Measurements from ENCODE around the gene KRTAP19-6.

KRTAP19-6 gene

GRCh38 chr21:30502041-30502440 lies 39.6 kb downstream of the KRTAP19-6 start, which contains the start of gene KRTAP19-5:
Gene KRTAP19-5 (minus strand): TSS chr21:30502141. CDS start chr21:30502090, 51 bp downstream.
- Histone ChIP-seq H3K4me1 (ENCODE audit: control insufficient read depth, insufficient read depth, low read length) (no peaks in the 10 kb centered on the region), H3K27ac (ENCODE audit: extremely low read depth, low read depth, low read length) (no peak within 1 kb of the TSS), H3K9me3 (ENCODE audit: control insufficient read depth, insufficient read depth, low read depth, low read length) (no peaks in the 10 kb centered on the region), H3K36me3 (ENCODE audit: control insufficient read depth in 2 of 2, insufficient read depth in 1 of 2, low read length in 2 of 2) (no peaks in the 10 kb centered on the region), H3K4me3 (ENCODE audit: low read depth, low read length) (no peak within 1 kb of the TSS)
- ChIA-PET CTCF (no interaction called here), POLR2A (no interaction called here)
- no peak for TF ChIP-seq KLF16 (tag by site-specific recombination; IDR thresholded peaks at IDR 0.05)
- no peak for TF ChIP-seq ZFP37 (tag by site-specific recombination; IDR thresholded peaks at IDR 0.05)
- TF ChIP-seq PRDM4 (tag by site-specific recombination; IDR thresholded peaks at IDR 0.05), result no peak
- no peak for TF ChIP-seq SP3 (tag by site-specific recombination; IDR thresholded peaks at IDR 0.05)
- no peak for TF ChIP-seq ZNF292 (tag by site-specific recombination; IDR thresholded peaks at IDR 0.05; ENCODE audit: borderline replicate concordance, low read depth)
- no peak for TF ChIP-seq ZSCAN30 (tag by site-specific recombination; IDR thresholded peaks at IDR 0.05)

GRCh38 chr21:30497065-30497464 lies 44.6 kb downstream of the KRTAP19-6 start, which contains the start of gene KRTAP19-4:
Gene KRTAP19-4 (minus strand): TSS chr21:30497165. CDS start chr21:30497110, 55 bp downstream.
- TF ChIP-seq ZNF239 (tag by site-specific recombination; IDR thresholded peaks at IDR 0.05), result no peak
- Histone ChIP-seq H3K4me3 (ENCODE audit: low read depth, low read length) (no peak within 1 kb of the TSS), H3K4me1 (ENCODE audit: control insufficient read depth, insufficient read depth, low read length) (no peaks in the 10 kb centered on the region), H3K27ac (ENCODE audit: extremely low read depth, low read depth, low read length) (no peak within 1 kb of the TSS), H3K36me3 (ENCODE audit: control insufficient read depth in 2 of 2, insufficient read depth in 1 of 2, low read length in 2 of 2) (no peaks in the 10 kb centered on the region), H3K9me3 (ENCODE audit: control insufficient read depth, insufficient read depth, low read depth, low read length) (no peaks in the 10 kb centered on the region)
- ChIA-PET CTCF (interaction anchor here (1.0 to 2.3 kb wide), 2 partner anchors 10 to 12 kb away, joined by 3 to 12 read pairs; no protein-coding TSS in a partner anchor), POLR2A (no interaction called here)

GRCh38 chr21:30491963-30492428 lies 49.7 kb downstream of the KRTAP19-6 start, which contains the start of gene KRTAP19-3:
Gene KRTAP19-3 (minus strand): TSS chr21:30492013. CDS start chr21:30491957, 56 bp downstream.
- TF ChIP-seq ZBTB10 (tag by site-specific recombination; IDR thresholded peaks at IDR 0.05) (no peak), MEIS1 (CRISPR knock-in tag; IDR thresholded peaks at IDR 0.05; ENCODE audit: borderline replicate concordance) (no peak), ZNF837 (tag by site-specific recombination; IDR thresholded peaks at IDR 0.05) (no peak), KLF9 (tag by site-specific recombination; IDR thresholded peaks at IDR 0.05; ENCODE audit: low read depth) (no peak), ZNF169 (tag by site-specific recombination; IDR thresholded peaks at IDR 0.05) (no peak), ZNF76 (tag by site-specific recombination; IDR thresholded peaks at IDR 0.05; ENCODE audit: borderline replicate concordance, low read depth) (no peak), SP2 (tag by site-specific recombination; IDR thresholded peaks at IDR 0.05) (no peak), ZNF549 (tag by site-specific recombination; IDR thresholded peaks at IDR 0.05) (no peak), ZNF426 (tag by site-specific recombination; IDR thresholded peaks at IDR 0.05) (no peak), EGR2 (tag by site-specific recombination; IDR thresholded peaks at IDR 0.05; ENCODE audit: low read depth) (no peak), ZNF16 (tag by site-specific recombination; IDR thresholded peaks at IDR 0.05; ENCODE audit: low read depth) (no peak)
- Histone ChIP-seq H3K9me3 (ENCODE audit: control insufficient read depth, insufficient read depth, low read depth, low read length) (no peaks in the 10 kb centered on the region), H3K36me3 (ENCODE audit: control insufficient read depth in 2 of 2, insufficient read depth in 1 of 2, low read length in 2 of 2) (no peaks in the 10 kb centered on the region), H3K4me3 (ENCODE audit: low read depth, low read length) (no peak within 1 kb of the TSS), H3K27ac (ENCODE audit: extremely low read depth, low read depth, low read length) (no peak within 1 kb of the TSS), H3K4me1 (ENCODE audit: control insufficient read depth, insufficient read depth, low read length) (no peaks in the 10 kb centered on the region)
- ChIA-PET POLR2A (interaction anchor here (0.7 kb wide), 1 partner anchor 1067 kb away, joined by 3 read pairs; no protein-coding TSS in a partner anchor), CTCF (interaction anchor here (0.6 to 0.7 kb wide), 2 partner anchors 28 to 599 kb away, joined by 4 read pairs; no protein-coding TSS in a partner anchor)

Measured in HEK293 (cell line).